Measurements from ENCODE around the gene DTYMK.

DTYMK gene

DNA sequence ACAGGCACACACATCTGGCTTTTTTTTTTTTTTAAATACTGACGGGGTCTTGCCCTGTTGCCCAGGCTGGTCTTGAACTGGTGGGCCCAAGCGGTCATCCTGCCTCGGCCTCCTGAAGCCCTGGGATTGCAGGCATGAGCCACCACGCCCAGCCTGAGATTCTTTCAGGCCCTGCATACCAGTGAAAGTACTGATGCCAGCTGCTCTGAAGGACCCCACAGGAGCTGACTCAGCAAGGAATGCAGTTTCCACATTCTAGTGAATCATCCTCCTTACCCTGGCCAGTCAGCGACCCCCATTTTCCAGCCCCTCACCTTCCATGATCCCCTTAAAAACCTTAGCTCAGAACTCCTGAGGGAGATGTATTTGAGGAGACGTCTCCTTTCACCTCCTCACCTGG, 5.8 kb upstream of the DTYMK start:
- Histone ChIP-seq H2AFZ (ENCODE audit: low read length) (no peak overlapping the region), H3K9me3 (ENCODE audit: low read length) (no peaks in the 10 kb centered on the region), H4K20me1 (ENCODE audit: insufficient read depth, low read length) (no peaks in the 10 kb centered on the region), H3F3A (ENCODE audit: insufficient read depth, low read length) (no peaks in the 10 kb centered on the region), H3K9ac (ENCODE audit: low read length) (no peak overlapping the region), H3K27ac (ENCODE audit: low read depth, low read length, poor library complexity, severe bottlenecking) (no peak overlapping the region), H3K4me3 (ENCODE audit: low read depth, low read length, poor library complexity, severe bottlenecking) (no peak overlapping the region), H3K27me3 (ENCODE audit: insufficient read depth, low read length) (no peaks in the 10 kb centered on the region), H3K4me2 (ENCODE audit: low read length) (no peak overlapping the region), H3K79me2 (ENCODE audit: insufficient read depth, low read length) (peaks cover 8% of the 10 kb centered on the region), H3K9me2 (ENCODE audit: low read depth, low read length) (no peaks in the 10 kb centered on the region), H3K36me3 (ENCODE audit: insufficient read depth, low read length) (peaks cover 59% of the 10 kb centered on the region), H3K4me1 (ENCODE audit: insufficient read depth, low read length, severe bottlenecking) (peaks cover 17% of the 10 kb centered on the region)
- no peak for TF ChIP-seq EZH2 (IDR thresholded peaks at IDR 0.05; ENCODE audit: borderline replicate concordance, low read length)
- TF ChIP-seq, protein P1, sequence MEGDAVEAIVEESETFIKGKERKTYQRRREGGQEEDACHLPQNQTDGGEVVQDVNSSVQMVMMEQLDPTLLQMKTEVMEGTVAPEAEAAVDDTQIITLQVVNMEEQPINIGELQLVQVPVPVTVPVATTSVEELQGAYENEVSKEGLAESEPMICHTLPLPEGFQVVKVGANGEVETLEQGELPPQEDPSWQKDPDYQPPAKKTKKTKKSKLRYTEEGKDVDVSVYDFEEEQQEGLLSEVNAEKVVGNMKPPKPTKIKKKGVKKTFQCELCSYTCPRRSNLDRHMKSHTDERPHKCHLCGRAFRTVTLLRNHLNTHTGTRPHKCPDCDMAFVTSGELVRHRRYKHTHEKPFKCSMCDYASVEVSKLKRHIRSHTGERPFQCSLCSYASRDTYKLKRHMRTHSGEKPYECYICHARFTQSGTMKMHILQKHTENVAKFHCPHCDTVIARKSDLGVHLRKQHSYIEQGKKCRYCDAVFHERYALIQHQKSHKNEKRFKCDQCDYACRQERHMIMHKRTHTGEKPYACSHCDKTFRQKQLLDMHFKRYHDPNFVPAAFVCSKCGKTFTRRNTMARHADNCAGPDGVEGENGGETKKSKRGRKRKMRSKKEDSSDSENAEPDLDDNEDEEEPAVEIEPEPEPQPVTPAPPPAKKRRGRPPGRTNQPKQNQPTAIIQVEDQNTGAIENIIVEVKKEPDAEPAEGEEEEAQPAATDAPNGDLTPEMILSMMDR (IDR thresholded peaks at IDR 0.05; ENCODE audit: low read length), result no peak

DNA sequence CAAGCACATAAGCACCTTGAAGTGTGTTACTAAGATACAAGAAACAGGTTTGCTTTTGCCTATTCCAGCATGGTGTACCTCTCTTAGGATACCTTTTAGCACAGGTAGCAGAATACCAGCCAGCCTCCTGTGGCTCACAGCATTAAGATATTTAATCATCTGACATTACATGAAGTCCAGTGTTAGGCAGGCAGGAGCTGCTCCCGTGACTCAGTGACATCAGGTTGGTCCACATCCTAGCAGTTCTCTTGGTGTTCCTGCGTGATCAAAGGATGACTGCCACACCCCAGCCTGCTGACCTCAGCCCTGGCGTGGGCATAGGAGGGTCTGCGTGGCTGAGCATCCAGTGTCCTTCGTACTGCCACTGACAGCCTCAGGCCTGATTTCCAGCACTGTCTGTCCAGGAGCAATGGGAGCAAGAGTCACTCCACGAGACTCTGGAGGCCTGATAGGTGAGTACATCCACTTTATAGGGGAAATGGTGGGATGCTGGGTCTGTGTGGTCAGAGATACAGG, 3.6 kb upstream of the DTYMK start:
- Histone ChIP-seq H3K27me3 (ENCODE audit: insufficient read depth, low read length) (no peaks in the 10 kb centered on the region), H3K9me2 (ENCODE audit: low read depth, low read length) (no peaks in the 10 kb centered on the region), H3K27ac (ENCODE audit: low read depth, low read length, poor library complexity, severe bottlenecking) (no peak overlapping the region), H3F3A (ENCODE audit: insufficient read depth, low read length) (no peaks in the 10 kb centered on the region), H3K79me2 (ENCODE audit: insufficient read depth, low read length) (peaks cover 22% of the 10 kb centered on the region), H3K9ac (ENCODE audit: low read length) (no peak overlapping the region), H3K4me3 (ENCODE audit: low read depth, low read length, poor library complexity, severe bottlenecking) (no peak overlapping the region), H3K36me3 (ENCODE audit: insufficient read depth, low read length) (peaks cover 56% of the 10 kb centered on the region), H3K4me2 (ENCODE audit: low read length) (no peak overlapping the region), H3K9me3 (ENCODE audit: low read length) (no peaks in the 10 kb centered on the region), H4K20me1 (ENCODE audit: insufficient read depth, low read length) (no peaks in the 10 kb centered on the region), H3K4me1 (ENCODE audit: insufficient read depth, low read length, severe bottlenecking) (peaks cover 25% of the 10 kb centered on the region), H2AFZ (ENCODE audit: low read length) (no peak overlapping the region)
- no peak for TF ChIP-seq EZH2 (IDR thresholded peaks at IDR 0.05; ENCODE audit: borderline replicate concordance, low read length)
- TF ChIP-seq, protein P1 (IDR thresholded peaks at IDR 0.05; ENCODE audit: low read length), result no peak

DNA sequence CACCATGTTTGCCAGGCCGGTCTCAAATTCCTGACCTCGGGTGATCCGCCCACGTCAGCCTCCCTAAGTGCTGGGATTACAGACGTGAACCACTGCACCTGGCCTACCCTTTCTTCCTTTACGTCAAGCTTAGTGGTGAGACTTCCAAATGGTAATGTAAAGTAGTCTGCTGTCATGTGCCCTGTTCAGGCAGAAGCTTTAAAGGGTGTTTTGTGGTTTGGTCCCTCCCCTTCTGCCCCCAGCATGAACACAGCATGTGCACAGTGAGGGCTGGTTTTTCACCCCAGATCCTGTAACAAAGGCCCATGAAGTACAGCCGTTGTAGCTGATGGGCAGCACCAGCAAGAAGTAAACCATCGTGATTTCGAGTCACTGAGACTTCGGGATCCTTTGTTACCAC, 2.7 kb upstream of the DTYMK start:
- peaks cover 26% of the 10 kb centered on the region for H3K79me2 ChIP-seq (ENCODE audit: insufficient read depth, low read length)
- no peaks in the 10 kb centered on the region for H3K27me3 ChIP-seq (ENCODE audit: insufficient read depth, low read length)

More for the DNA sequence above, 2.7 kb upstream of the DTYMK start:
- H3F3A ChIP-seq (ENCODE audit: insufficient read depth, low read length), result no peaks in the 10 kb centered on the region
- H3K9me3 ChIP-seq (ENCODE audit: low read length), result no peaks in the 10 kb centered on the region
- no peaks in the 10 kb centered on the region for H3K9me2 ChIP-seq (ENCODE audit: low read depth, low read length)
- TF ChIP-seq, protein P1 (IDR thresholded peaks at IDR 0.05; ENCODE audit: low read length), result no peak
- no peak for TF ChIP-seq EZH2 (IDR thresholded peaks at IDR 0.05; ENCODE audit: borderline replicate concordance, low read length)
- no peaks in the 10 kb centered on the region for H4K20me1 ChIP-seq (ENCODE audit: insufficient read depth, low read length)
- no peak overlapping the region for H3K27ac ChIP-seq (ENCODE audit: low read depth, low read length, poor library complexity, severe bottlenecking)
- H3K4me2 ChIP-seq (ENCODE audit: low read length), result no peak overlapping the region; the same call in 1 of the 2 replicates
- H3K4me1 ChIP-seq (ENCODE audit: insufficient read depth, low read length, severe bottlenecking), result peaks cover 25% of the 10 kb centered on the region
- H3K9ac ChIP-seq (ENCODE audit: low read length), result no peak overlapping the region
- H2AFZ ChIP-seq (ENCODE audit: low read length), result no peak overlapping the region
- H3K36me3 ChIP-seq (ENCODE audit: insufficient read depth, low read length), result peaks cover 54% of the 10 kb centered on the region
- H3K4me3 ChIP-seq (ENCODE audit: low read depth, low read length, poor library complexity, severe bottlenecking), result no peak overlapping the region
